Fibroblast of peridontal ligament (primary cell): Measurements from ENCODE around the gene SEH1L.
"Not testable (repeated sequence)": the region's sequence is repeated elsewhere in the genome, so short reads cannot be mapped to it uniquely, and the experiment has no call there.

Experiments used
- DNase-seq: peaks from one replicate; pipeline ENCODE4 v3.0.0-alpha.2; 2010; ENCODE audit errors: extremely low read depth

The SEH1L gene

DNA sequence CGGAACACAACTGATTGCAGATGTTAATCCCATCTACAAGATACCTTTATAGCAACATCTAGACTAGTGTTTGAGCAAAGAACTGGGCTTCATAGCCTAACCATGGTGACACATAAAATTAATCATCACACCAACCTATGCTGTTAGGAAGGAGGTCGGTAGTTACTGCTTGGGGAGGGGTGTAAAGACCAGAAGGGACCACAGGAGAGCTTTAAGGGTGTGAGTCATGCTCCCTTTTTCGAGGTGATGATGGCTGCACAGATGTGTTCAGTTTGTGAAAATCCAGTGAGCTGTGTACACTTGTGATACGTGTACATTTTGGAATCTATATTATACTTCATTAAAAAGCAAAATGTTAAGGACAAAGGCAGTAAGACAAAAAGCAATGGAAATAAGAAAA lies 4.6 kb upstream of the SEH1L start:
- no peak for DNase-seq

DNA sequence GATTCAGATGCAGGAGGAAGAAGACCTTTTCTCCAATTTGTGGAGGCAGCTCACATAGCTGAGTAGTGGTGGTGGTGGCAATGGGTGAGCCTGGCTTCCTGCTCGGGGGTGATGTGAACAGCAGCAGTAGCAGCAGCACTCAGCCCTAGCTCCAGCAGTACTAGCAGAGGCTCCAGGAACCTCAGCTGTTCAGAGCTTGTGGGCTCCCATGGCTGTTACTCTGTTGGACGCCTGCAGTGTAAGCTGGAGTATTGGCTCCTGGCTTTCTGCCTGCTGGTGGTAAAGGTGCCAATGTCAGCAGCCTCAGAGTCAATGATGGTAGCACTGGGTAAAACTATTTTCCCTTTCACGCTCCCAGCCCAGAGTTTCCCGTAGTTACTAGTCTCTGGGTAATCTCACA lies 3.1 kb upstream of the SEH1L start:
- peak; percentile 64 for DNase-seq

DNA sequence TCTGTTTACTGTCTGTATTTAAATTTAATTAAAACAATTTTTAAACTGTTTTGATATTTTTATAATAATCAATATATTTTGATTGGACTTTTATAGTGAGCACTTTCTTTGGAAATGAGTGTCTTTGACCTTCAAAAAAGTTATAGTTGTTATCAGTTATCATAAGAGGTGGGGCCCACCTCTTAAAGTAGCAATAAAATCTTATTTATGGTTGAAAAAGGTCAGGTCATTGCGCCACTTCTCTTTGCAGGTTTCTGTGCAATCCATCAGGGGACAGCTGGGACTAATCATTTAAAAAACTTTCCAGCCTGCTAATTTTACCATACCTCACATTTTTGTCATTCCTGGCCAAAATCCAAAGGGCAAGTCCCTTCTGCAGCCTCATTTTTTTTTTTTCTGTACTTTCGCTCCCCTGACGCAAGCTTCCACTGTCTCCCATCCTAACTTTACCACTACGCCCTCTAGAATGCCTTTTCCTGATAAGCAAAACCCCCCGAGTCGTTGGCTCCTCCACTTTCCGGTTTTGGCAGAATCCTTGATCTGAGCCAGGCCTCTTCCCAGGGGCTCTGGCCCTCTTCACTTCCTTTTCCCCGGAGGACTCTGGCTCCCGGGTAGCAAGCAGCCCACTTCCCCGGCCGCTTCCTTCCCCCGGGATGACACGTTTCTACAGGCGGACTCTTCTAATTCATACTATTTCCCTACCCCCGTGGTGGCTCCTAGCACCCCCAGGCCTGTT lies 1.1 kb upstream of the SEH1L start:
- peak; percentile 92 for DNase-seq

DNA sequence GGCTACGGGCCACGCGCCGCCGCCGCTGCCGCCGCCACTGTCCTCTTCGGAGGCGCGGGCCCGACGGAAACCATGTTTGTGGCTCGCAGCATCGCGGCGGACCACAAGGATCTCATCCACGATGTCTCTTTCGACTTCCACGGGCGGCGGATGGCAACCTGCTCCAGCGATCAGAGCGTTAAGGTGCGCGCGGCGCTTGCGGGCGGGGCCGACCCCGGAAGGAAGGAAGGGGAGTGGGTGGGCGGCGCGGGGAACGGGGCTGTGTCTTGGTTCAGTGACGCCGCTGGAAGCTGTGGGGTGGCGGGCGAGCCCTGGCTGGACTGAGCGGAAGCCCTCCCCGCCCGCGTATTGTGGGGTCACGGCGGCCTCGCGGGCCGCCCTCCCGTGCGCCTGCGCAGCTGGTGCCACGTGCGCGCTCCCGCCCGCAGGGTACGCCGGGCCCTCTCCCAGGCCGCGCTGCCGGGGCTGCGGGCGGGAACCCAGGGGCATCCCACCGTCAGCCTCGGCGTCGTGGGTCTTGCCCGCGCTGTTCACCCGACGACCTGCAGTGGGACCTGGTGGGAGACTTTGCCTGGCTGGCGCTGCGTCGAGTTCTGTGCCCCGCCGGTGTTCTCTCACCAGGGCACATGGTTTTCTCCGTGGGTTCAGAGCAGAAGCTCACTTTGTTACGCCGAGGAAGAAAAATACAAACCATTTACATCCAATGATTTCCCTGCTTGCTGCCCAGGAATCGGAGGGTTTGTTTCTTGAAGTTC lies 416 bp downstream of the SEH1L start:
- DNase-seq = peak; percentile 82

DNA sequence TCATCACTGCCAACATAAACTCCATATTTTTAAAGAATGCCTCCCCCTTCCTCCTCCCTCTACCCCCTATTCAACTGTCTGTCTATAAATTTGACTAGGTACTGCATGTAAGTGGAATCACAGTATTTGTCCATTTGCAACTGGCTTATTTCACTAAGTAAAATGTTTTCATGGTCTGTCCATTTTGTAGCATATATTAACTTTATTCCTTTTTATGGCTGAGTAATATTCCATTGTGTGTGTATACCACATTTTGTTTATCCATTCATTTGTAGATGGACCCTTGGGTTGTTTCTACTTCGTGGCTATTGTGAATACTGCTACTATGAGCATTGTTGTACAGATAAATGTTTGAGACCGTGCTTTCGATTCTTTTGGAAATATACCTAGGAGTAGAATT lies 10.7 kb downstream of the SEH1L start:
- no peak for DNase-seq

DNA sequence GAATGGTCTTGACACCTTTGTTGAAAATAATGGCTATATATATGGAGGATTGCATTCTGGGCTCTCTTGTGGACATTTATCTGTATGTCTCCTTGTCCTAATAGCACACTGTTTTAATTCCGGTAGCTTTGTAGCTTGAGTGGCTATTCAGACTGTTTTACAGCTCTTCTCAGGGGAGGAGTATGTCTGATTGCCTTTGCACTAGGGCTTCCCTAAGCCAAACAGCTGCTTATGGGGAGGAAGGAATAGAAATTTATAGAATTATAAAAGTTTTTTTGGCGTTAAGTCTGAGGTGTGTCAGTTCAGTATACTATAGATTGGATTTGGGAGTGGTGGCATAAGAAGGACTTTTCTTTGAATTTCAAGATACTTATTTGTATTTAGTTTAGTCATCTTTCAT lies 12.6 kb downstream of the SEH1L start:
- no peak for DNase-seq

DNA sequence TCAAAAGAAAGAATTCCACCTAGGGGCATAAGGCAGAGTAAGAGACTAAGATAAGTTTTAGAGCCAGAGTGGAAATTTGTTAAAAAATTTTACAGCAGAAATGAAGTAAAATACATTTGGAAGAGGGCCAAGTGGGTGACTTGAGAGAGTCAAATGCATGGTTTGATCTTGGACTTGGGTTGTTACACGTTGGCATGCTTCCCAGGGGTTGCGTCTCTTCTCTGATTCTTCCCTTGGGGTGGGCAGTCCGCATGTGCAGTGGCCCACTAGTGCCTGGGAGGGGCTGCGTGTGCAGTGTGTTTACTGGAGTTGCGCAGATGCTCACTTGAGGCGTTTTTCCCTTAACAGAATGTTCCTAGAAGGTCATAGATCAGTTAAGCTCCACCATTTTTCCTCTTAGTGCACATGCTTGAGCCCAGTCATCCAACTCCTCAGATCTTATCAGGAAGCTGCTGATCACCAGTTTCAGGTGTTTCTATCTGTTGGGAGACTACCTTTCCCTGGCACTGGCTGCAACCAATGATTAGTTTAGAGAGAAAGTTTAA lies 13.1 kb downstream of the SEH1L start:
- peak; percentile 18 for DNase-seq

DNA sequence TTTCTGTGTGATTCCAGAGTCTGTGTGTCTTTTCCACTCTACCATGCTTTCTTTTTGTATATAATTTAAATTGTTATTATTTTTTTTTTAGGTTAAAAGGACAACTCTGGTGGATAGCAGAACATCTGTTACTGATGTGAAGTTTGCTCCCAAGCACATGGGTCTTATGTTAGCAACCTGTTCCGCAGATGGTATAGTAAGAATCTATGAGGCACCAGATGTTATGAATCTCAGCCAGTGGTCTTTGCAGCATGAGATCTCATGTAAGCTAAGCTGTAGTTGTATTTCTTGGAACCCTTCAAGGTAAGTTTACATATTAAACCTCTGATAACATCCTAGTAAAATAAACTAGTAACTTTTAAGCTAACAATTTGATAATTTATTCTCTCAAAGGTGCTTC lies 15.3 kb downstream of the SEH1L start:
- DNase-seq = no peak

DNA sequence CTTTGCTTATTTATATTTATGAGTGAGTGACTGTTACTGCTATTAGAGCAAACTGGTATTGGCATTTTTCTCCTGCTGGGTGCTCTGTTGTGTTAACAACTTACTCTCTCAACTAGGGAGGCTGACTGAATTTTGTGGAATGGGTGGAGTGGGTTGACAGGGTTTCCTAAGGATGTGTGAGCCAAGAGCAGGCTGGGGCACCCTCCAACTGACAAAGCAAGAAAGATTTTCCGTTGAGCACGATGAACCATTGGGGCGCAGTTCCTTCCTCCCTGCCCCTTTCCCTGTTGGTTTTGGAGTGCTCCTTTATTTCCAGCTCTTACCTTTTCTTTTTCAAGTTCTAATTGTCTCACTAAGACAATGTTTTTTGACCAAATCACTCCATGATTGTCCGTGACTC lies 20.3 kb downstream of the SEH1L start:
- no peak for DNase-seq

DNA sequence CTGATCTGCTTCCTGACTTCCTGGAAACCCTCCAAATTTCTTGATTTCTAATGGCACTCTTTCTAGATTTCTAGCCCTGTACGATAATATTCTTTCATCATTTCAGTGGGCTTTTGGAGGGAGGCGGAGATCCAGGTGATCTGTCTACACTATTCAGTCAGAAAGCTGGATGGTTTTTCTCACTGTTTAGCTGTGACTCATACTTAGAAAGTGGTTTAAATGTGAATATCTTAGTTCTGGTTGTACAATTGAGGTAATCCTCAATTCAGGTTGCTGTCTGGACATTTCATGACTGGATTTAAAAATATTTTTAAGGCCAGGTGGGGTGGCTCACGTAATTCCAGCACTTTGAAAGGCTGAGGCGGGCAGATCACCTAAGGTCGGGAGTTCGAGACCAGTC lies 20.8 kb downstream of the SEH1L start:
- DNase-seq = no peak

DNA sequence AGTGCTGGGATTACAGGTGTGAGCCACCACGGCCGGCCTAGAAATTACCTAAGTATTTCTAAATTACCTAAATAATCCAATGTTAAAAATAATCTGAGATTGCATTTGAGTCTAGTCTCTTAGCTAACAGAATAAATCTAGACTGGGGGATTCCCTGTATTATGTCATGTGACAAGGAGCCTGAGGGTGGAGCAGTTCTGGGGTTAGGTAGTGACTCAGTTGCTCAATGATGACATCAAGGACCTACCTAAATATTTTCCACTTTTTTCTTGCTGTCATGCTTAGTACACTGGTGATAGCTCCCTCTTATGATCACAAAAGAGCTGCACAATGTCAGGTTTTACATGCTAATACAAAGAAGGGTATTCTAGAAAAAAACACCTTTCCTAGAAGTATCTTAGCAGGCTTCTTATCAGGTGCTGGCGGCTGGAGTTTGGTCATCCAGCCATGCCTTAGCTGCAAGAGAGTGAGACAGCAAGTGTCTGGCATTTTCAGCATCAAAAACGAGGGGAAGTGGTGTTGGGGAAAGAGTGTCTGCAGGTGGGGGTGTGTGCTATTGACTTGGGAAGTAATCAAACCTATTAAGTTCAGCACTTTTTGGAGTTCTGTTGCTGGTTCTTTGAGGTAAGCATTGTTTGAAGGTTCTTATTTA lies 25.9 kb downstream of the SEH1L start:
- DNase-seq = no peak

DNA sequence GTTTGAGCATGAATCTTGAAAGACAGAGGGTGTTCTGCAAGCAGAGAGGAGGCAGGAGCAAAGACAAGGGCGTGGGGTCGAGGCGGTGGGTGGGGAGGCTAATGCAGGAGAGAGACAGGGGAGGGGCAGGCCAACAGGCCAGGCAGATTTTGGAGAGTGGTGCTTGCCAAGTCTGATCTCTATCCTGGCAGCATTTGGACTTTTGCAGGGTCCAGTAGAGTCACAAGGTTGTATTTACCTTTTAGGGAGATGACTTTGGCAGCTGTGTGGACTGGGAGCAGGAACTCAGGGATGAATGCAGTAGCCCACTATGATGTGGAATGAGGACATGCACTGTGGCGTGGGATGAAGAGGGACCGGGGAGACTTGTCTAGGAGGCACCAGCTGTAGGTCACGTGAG lies 27.7 kb downstream of the SEH1L start:
- DNase-seq = no peak

DNA sequence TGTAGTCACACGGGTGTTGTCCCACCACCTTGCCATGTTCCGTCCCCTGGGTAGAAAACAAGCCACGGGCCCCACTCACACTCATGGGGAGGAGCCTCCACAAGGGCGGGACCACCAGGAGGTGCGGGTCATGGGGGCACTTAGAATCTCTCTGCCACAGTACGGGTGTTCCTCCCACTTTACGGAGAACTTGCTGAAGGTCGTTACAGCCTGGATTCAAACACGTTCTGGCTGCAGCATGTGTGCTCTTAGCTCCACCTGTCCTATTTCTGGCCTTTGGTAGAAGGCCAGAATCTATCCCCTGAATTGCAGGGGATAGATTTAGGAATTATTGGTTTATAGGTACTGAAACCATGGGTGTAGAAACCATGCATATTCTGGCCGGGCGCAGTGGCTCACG lies 28.5 kb downstream of the SEH1L start:
- DNase-seq = no peak

DNA sequence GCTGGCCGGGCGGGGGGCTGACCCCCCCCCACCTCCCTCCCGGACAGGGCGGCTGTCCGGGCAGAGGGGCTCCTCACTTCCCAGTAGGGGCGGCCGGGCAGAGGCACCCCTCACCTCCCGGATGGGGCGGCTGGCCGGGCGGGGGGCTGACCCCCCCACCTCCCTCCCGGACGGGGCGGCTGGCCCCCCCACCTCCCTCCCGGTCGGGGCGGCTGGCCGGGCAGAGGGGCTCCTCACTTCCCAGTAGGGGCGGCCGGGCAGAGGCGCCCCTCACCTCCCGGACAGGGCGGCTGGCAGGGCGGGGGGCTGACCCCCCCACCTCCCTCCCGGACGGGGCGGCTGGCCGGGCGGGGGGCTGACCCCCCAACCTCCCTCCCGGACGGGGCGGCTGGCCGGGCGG lies 32.3 kb downstream of the SEH1L start:
- not testable (repeated sequence) for DNase-seq

DNA sequence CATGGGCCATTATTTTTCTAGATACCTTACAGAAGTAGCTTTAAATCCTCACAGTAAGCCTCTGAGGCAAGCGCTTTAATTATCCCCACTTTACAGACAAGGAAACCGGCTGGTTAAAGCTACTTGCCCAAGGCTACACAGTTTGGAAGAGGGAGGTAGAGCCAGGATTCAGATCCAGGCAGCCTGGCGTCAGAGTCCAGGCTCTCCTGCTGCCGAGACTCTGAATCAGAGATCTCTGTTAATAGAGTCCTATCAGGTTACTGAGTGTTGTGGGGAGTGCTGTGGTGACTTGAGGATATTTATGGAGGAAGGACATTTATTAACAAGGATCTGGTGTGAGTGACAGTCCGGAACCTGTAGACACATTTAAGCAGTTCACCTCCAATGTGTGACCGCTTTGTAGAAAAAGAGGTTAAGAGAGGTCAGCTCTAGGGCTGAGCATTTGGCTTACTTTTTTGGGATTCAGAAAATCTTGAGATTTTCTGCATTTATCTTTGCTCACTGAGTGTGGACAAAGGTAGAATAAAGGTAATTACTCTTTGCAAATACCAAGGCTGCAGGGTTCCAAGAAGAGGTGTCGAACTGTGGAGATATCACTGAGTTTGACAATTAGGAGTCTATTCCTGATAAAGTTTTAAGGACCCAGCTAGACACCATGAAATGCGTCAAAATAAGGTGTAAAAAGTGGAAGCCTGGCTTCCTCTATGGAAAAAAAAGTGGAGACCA lies 41.7 kb downstream of the SEH1L start:
- no peak for DNase-seq

DNA sequence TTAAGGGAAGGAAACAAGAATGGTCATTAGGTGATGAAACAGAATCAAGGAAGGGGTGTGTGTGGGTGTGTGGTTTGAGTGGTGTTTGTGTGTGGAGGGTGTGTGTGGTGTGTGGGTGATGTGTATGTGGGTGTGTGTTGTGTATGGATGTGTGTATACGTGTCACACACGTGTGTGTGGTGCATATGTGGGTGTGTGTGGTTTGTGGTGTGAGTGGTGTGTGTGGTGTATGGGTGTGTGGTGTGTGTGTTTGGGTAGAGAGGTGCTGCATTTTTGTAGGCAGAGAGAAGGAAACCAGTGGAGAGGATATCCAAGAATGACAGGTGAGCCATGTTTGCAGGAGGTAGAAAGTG lies 42.3 kb downstream of the SEH1L start:
- no peak for DNase-seq

DNA sequence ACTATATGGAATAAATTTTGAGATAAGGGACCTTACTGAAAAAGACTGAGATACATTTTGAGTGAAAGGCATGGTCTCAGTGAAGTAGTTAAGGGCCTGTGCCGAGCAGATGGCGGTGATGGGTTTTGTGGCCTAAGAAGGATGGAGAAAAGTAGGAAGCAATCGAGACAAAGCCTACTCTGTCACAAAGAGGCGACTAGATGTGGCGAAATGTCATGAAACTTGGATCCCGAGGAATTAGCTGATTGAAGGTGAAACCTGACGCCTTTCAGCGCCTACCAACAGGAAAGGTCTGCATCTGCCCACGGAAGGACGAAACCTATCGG lies 42.8 kb downstream of the SEH1L start:
- DNase-seq = no peak

DNA sequence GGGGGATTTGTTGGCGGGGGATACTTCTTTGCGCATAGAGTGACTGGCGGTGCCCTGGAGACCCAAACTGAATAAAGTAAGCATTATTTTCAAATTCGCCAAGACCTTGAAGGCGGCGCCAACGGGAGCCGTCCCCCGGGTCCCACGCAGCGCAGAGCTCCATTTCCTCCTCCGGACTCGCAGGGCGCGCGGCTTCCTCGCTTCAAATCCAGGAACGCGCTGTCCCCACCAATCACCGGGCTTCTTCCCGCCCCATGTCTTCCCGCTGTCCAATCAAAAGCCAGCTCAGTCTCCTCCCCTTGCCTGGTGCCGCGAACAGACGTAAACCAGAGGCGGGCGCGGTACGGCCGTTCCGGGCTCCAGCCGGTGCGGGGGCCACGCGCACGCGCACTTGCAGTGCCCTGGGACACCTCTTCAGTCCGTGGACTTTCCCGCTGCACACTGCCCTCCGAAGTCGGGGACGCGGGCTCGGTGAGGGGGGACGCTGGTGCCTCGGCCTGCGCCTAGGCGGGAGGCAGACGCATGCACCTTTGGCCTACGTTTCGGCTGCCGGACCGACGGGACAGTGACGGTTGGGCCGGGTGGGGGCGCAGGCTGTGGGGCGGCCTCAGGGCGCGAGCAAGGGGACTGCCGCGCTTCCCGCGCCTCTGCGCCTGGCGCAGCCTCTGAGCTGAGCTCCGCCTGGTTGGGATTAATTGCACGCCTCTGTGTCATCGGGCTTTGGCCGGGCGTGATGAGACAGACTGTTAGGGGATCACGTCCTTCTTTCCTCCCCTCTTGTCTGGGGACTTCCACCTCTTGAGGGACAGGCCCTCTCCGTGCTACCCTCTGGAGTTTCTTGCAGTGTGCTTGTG lies 43.4 kb downstream of the SEH1L start, which contains the start of gene CEP192:
Gene CEP192 (plus strand): TSS at position 396 of the 854 bp plus-strand sequence. CDS start 8,063 bp downstream, outside the sequence.
- DNase-seq = peak; percentile 98

DNA sequence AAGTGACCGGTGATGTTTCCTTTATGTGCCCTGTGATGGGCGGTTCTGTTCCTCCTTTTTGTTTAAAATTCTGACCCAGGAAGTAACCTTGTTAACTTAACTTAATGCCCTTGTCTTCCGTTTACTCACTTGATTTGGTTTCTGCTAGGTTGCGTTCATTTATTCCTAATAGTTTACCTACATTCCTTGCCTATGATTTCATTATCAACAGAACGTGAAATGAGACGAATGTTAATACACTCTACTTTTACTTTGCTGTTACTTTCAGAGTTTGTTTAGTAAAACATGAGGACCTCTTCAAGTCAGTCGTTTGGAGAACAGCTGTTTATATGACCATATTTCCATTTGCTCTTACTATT lies 44.0 kb downstream of the SEH1L start:
- DNase-seq = peak; percentile 29

DNA sequence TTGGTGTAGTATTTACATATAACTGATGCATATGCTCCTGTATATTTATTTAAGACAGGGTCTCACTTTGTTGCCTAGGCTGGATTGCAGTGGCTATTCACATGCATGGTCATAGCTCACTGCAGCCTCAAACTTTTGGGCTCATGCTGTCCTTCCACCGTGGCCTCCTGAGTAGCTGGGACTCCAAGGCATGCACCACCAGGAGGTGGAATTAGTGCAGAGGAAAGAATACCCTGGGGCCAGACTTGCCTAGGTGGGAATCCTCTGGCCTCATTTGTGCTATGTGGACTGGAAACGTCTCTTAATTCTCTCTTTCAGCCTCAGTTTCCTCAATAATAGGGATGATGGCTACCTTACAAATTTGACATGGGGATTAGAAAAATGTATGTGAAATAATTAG lies 45.6 kb downstream of the SEH1L start:
- DNase-seq = no peak

DNA sequence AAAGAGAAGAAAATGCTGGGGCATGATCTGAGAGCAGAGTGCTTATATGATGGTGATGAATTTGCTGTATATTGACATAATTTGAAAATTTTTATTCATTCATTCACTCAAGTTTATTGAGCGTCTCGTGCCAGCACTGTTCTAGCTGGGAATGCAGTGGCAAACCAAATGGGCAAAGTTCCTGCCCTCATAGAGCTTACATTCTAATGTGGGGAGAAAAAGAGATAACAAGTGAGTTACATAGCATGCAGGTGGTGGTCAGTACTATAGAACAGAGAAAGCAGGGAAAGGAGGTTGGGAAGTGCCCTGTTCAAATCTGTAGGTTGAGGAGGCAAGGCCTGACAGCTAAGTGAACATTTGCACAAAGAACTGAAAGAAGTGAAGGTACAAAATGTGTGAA lies 47.6 kb downstream of the SEH1L start:
- DNase-seq = no peak
